Type B pancreatic cell (in vitro differentiated cells): ENCODE results near the gene NOD1. TPM values are rescaled to one million over a fixed set of nuclear protein-coding genes. Genes with fewer than 3 reads are reported as not detected.

Experiments used
- DNase-seq: peaks from one replicate; pipeline ENCODE4 v3.0.0; 2021; ENCODE audit warnings: mixed read lengths; ENCODE audit not compliant: unreplicated experiment; ENCODE audit errors: extremely low spot score
- H3K27ac Mint-ChIP-seq: 2 replicates; pipeline ENCODE4 v1.8.0; 2021; ENCODE audit warnings: mild to moderate bottlenecking, mixed read lengths
- H3K27me3 Mint-ChIP-seq: 2 replicates; pipeline ENCODE4 v1.8.0; 2021; ENCODE audit warnings: mixed read lengths
- H3K36me3 Mint-ChIP-seq: 2 replicates; pipeline ENCODE4 v1.8.0; 2021; ENCODE audit warnings: mixed read lengths
- H3K4me1 Mint-ChIP-seq: one replicate; pipeline ENCODE4 v1.8.0; 2021; ENCODE audit warnings: mixed read lengths; ENCODE audit not compliant: unreplicated experiment
- H3K4me3 Mint-ChIP-seq: 2 replicates; pipeline ENCODE4 v1.8.0; 2021; ENCODE audit warnings: mild to moderate bottlenecking, mixed read lengths
- H3K9me3 Mint-ChIP-seq: 2 replicates; pipeline ENCODE4 v1.8.0; 2021; ENCODE audit warnings: mixed read lengths
- total RNA-seq: library from RNA; stranded (reverse); gene quantifications from 2 replicates; pipeline ENCODE4 v1.2.1, GENCODE V29; 2021; ENCODE audit warnings: low replicate concordance
- TF ChIP-seq, protein P1 (sequence below): fragments of 200-600 bp; sonication (generic); conservative IDR thresholded peaks from 2 replicates; pipeline ENCODE4 v1.5.0; 2021; ENCODE audit warnings: antibody characterized with exemption, mild to moderate bottlenecking

The NOD1 gene
- total RNA-seq, 1 donor from 2014 or later = 10.9 TPM

DNA sequence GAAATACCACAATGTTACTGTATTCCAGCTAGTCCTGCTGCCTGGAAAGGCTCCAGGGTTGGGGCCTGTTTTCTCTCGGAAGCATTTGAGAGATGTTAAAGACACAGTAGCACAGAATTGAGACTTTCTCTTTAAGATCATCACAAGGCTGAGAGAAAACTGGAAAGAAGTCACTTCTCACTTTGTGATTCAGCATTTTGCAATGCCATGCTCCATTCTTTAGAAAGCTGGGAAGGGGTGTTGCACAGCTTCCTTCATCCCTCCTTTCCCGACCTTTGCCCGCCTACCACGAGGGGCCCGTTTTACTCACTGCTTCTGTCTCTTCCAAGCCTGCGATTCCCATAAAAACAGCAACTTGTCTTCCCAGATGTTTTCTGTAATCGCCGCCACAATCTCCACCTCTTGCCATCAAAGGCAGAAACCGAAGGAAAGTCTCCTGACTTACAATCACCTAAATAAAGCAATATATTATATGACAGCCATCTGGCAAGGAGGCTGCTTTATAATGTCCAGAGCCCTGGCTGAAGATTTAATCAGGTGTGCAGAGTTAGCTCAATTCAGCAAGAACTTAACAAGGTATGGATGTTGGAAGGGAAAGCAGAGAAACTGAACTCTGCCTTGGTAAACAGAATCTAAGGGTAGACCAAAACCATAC lies 18.9 kb downstream of the NOD1 start:
- Mint-ChIP-seq H3K9me3 (no peaks in the 10 kb centered on the region), H3K4me1 (peaks cover 36% of the 10 kb centered on the region), H3K4me3 (peak overlapping the region; percentile 18), H3K27ac (peak overlapping the region; percentile 4), H3K27me3 (no peaks in the 10 kb centered on the region), H3K36me3 (no peaks in the 10 kb centered on the region)
- TF ChIP-seq, protein P1, sequence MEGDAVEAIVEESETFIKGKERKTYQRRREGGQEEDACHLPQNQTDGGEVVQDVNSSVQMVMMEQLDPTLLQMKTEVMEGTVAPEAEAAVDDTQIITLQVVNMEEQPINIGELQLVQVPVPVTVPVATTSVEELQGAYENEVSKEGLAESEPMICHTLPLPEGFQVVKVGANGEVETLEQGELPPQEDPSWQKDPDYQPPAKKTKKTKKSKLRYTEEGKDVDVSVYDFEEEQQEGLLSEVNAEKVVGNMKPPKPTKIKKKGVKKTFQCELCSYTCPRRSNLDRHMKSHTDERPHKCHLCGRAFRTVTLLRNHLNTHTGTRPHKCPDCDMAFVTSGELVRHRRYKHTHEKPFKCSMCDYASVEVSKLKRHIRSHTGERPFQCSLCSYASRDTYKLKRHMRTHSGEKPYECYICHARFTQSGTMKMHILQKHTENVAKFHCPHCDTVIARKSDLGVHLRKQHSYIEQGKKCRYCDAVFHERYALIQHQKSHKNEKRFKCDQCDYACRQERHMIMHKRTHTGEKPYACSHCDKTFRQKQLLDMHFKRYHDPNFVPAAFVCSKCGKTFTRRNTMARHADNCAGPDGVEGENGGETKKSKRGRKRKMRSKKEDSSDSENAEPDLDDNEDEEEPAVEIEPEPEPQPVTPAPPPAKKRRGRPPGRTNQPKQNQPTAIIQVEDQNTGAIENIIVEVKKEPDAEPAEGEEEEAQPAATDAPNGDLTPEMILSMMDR = no peak
- no peak for DNase-seq

DNA sequence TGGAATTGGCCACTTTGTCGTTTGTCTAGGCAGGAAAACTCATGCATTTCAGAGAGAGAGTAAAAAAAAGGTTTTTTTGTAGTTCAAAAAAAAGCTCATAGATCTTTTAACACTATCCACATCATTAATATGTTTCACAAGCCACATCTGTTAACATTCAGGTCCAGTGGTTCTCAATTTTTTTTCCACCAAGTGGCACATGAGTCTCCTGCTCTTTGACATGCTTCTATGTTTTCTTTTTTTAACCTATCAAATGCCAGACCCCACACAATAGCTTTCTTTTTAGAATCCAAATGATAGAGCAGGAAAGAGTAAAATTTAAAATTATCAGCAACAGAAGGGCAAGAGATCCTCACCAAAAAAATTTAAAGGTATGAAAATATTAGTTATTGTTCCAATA lies 20.3 kb downstream of the NOD1 start:
- H3K4me1 Mint-ChIP-seq = peaks cover 25% of the 10 kb centered on the region
- H3K4me3 Mint-ChIP-seq = peak overlapping the region; percentile 40
- H3K27me3 Mint-ChIP-seq = no peaks in the 10 kb centered on the region
- no peak overlapping the region for H3K27ac Mint-ChIP-seq
- TF ChIP-seq, protein P1 = no peak
- peaks cover 5% of the 10 kb centered on the region for H3K36me3 Mint-ChIP-seq
- H3K9me3 Mint-ChIP-seq = no peaks in the 10 kb centered on the region
- no peak for DNase-seq

DNA sequence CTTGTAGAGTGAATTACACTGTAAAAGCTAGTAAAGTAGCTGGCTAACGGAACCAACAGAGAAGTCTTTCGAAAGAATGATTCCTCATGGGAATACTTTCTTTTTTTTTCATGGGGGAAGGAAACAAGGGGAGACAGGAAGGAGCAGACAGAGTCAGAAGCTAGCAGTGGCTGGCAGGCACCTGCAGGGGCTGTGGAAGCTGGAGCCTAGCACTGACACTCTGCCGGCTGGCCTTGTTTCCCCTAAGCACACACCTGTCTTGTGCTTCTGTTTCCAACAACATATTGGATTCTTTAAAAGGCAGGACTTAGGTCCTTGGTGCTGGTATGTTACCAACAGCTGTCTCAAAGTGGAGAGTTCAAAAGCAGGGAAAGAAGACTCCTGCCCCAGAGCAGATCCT lies 24.7 kb downstream of the NOD1 start:
- DNase-seq = no peak
- no peaks in the 10 kb centered on the region for H3K27me3 Mint-ChIP-seq
- TF ChIP-seq, protein P1 = no peak
- H3K4me1 Mint-ChIP-seq = peaks cover 15% of the 10 kb centered on the region
- no peak overlapping the region for H3K27ac Mint-ChIP-seq
- no peaks in the 10 kb centered on the region for H3K9me3 Mint-ChIP-seq
- no peak overlapping the region for H3K4me3 Mint-ChIP-seq
- peaks cover 13% of the 10 kb centered on the region for H3K36me3 Mint-ChIP-seq

DNA sequence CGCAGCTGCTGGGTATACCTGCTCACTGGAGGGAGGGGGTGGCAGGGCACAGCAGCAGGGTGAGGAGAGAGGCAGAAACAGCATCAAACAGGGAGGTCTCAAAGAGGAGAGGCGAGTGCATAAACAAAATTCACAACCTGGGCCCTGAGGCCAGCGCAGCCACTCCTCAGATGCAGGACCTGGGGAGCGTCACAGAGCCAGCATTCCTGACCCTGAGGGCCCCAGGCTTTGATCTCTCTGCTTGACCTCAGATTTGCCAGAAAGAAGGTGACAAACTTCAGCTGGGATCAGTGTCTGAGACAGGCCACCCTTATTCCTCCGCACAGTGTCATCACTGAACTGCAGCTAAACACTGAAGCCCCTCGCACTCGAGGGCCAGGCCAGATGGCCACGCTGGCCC lies 25.6 kb downstream of the NOD1 start:
- H3K9me3 Mint-ChIP-seq = no peaks in the 10 kb centered on the region
- no peaks in the 10 kb centered on the region for H3K27me3 Mint-ChIP-seq
- peak overlapping the region; percentile 21 for H3K27ac Mint-ChIP-seq
- DNase-seq = no peak
- peaks cover 15% of the 10 kb centered on the region for H3K36me3 Mint-ChIP-seq
- H3K4me1 Mint-ChIP-seq = peaks cover 9% of the 10 kb centered on the region
- H3K4me3 Mint-ChIP-seq = no peak overlapping the region
- TF ChIP-seq, protein P1 = no peak

DNA sequence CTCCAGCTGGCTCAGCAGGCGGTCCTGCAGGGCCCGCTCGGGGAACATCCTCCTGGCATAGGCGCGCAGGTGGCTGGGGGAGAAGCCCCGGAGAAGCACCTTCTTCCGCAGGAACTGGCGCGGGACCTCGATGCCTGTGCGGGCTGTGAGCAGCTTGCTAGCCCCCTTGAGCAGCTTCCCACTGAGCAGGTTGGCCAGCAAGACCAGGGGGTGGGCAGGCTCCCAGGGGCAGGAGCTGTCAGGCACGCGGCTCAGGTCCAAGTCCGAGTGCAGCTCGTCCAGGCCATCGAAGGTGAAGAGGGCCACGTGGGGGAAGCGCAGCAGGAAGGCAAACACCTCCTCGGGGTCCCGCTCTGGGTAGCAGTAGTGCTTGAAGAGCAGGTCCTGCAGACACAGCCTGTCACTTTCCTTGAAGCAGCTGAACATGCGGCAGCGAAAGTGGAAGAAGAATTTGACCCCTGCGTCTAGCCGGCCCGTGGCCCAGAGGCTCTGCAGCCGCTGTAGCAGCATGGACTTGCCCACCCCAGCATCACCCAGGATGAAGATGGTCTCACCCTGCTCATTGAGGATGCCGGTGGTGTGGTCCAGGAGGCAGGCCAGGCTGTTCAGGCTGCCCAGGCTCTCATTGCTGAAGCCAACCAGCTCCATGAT lies 26.2 kb downstream of the NOD1 start:
- peaks cover 5% of the 10 kb centered on the region for H3K4me1 Mint-ChIP-seq
- H3K27ac Mint-ChIP-seq = peak overlapping the region; percentile 21
- H3K9me3 Mint-ChIP-seq = no peaks in the 10 kb centered on the region
- no peak overlapping the region for H3K4me3 Mint-ChIP-seq
- H3K27me3 Mint-ChIP-seq = no peaks in the 10 kb centered on the region
- no peak for DNase-seq
- H3K36me3 Mint-ChIP-seq = peaks cover 16% of the 10 kb centered on the region
- TF ChIP-seq, protein P1 = no peak
